ENCODE results near the gene PNLIPRP2.

The PNLIPRP2 gene

GRCh38 chr10:116613471-116613870, 7.3 kb upstream of the PNLIPRP2 start:
- DNase-seq = no peak

- DNase-seq = no peak
These were observed 6.0 kb upstream of the PNLIPRP2 start for GRCh38 chr10:116614796-116615195.

GRCh38 chr10:116615199-116615776, 5.5 kb upstream of the PNLIPRP2 start:
- DNase-seq = no peak

GRCh38 chr10:116621476-116621875, 723 bp downstream of the PNLIPRP2 start:
- no peak for DNase-seq

GRCh38 chr10:116621934-116622655, 1.3 kb downstream of the PNLIPRP2 start:
- DNase-seq = no peak

GRCh38 chr10:116625845-116626244, 5.1 kb downstream of the PNLIPRP2 start:
- no peak for DNase-seq

GRCh38 chr10:116626815-116627214, 6.1 kb downstream of the PNLIPRP2 start:
- no peak for DNase-seq

- DNase-seq = peak; percentile 5
These were observed 6.7 kb downstream of the PNLIPRP2 start for GRCh38 chr10:116627386-116627933.

- DNase-seq = no peak
These were observed 8.6 kb downstream of the PNLIPRP2 start for GRCh38 chr10:116629340-116629739.

- no peak for DNase-seq
These were observed 9.3 kb downstream of the PNLIPRP2 start for GRCh38 chr10:116630020-116630419.

- no peak for DNase-seq
These were observed 11.1 kb downstream of the PNLIPRP2 start for GRCh38 chr10:116631871-116632295.

- DNase-seq = no peak
These were observed 12.0 kb downstream of the PNLIPRP2 start for GRCh38 chr10:116632596-116633215.

GRCh38 chr10:116633216-116633600, 12.5 kb downstream of the PNLIPRP2 start:
- DNase-seq = no peak

GRCh38 chr10:116634126-116634975, 13.6 kb downstream of the PNLIPRP2 start:
- DNase-seq = no peak

GRCh38 chr10:116636385-116636784, 15.6 kb downstream of the PNLIPRP2 start:
- no peak for DNase-seq

GRCh38 chr10:116636976-116637375, 16.2 kb downstream of the PNLIPRP2 start:
- no peak for DNase-seq

GRCh38 chr10:116637830-116638229, 17.1 kb downstream of the PNLIPRP2 start:
- no peak for DNase-seq

- DNase-seq = no peak
These were observed 25.7 kb downstream of the PNLIPRP2 start for GRCh38 chr10:116646502-116646901.

- DNase-seq = no peak
These were observed 28.1 kb downstream of the PNLIPRP2 start for GRCh38 chr10:116648903-116649302.

GRCh38 chr10:116653885-116654284, 33.1 kb downstream of the PNLIPRP2 start:
- no peak for DNase-seq

- no peak for DNase-seq
These were observed 34.1 kb downstream of the PNLIPRP2 start for GRCh38 chr10:116654816-116655215.

GRCh38 chr10:116655568-116655967, 34.8 kb downstream of the PNLIPRP2 start:
- DNase-seq = no peak

- no peak for DNase-seq
These were observed 35.3 kb downstream of the PNLIPRP2 start for GRCh38 chr10:116656044-116656443.

Data from NCI-H510A treated with DMSO at 0.1 percent for 48 hours (cell line).